Activated CD4-positive, alpha-beta T cell treated with anti-CD3 and anti-CD28 coated beads for 36 hours (primary cell): ENCODE measurements around the gene MMP28. TPM values are rescaled to one million over a fixed set of nuclear protein-coding genes. Genes with fewer than 3 reads are reported as not detected.
A peak's percentile ranks its signal among the peaks of the same experiment; 100 is the strongest.

Experiments used
- ATAC-seq: fragments of 200-7000 bp; cut with Tn5 transposase; one replicate; pipeline ENCODE4 v1.10.0; 2021; ENCODE audit warnings: mild to moderate bottlenecking, moderate library complexity
- CTCF ChIA-PET: fragments of 350-600 bp; sonication (Branson Sonifier 250); formaldehyde crosslinking; loops from one replicate; lab custom pipeline; 2021; ENCODE audit warnings: antibody characterized with exemption; lab: Charles Lee
- POLR2A ChIA-PET: fragments of 350-600 bp; sonication (Branson Sonifier 250); formaldehyde crosslinking; loops from one replicate; lab custom pipeline; 2021; ENCODE audit warnings: antibody characterized with exemption, inconsistent platforms; lab: Charles Lee
- DNase-seq: peaks from one replicate; pipeline ENCODE4 v3.0.0-alpha.2; 2020
- H3K27ac Mint-ChIP-seq: one replicate; pipeline ENCODE4 v1.8.0; 2021; ENCODE audit warnings: mixed read lengths
- H3K27me3 Mint-ChIP-seq: one replicate; pipeline ENCODE4 v1.8.0; 2021; ENCODE audit warnings: mixed read lengths
- H3K36me3 Mint-ChIP-seq: one replicate; pipeline ENCODE4 v1.8.0; 2021; ENCODE audit warnings: low read depth, mixed read lengths
- H3K4me1 Mint-ChIP-seq: one replicate; pipeline ENCODE4 v1.8.0; 2021; ENCODE audit warnings: mixed read lengths
- H3K4me3 Mint-ChIP-seq: one replicate; pipeline ENCODE4 v1.8.0; 2021; ENCODE audit warnings: mild to moderate bottlenecking, moderate library complexity, mixed read lengths
- H3K9me3 Mint-ChIP-seq: one replicate; pipeline ENCODE4 v1.8.0; 2021; ENCODE audit warnings: low read depth, mixed read lengths
- intact Hi-C, 2 experiments: fragments of 100-400 bp; cut with DNase I in 1 of 2; cut with micrococcal nuclease in 1 of 2; formaldehyde crosslinking; loops; one replicate each; pipeline versions ENCODE4 v1.14.2 to v1.15.1; 2022 to 2024; cut with DNase I, micrococcal nuclease
- total RNA-seq, 2 experiments: library from RNA; stranded (reverse); gene quantifications; one replicate each; pipeline ENCODE4 v1.2.3, GENCODE V29; 2021

The MMP28 gene
- total RNA-seq, 2 experiments from 2014 or later: 0.09 TPM; not detected in 1

GRCh38 chr17:35766903-35767510 lies 28.4 kb downstream of the MMP28 start:
- Mint-ChIP-seq H3K27me3 (no peaks in the 10 kb centered on the region), H3K4me1 (peaks cover 9% of the 10 kb centered on the region), H3K9me3 (no peaks in the 10 kb centered on the region), H3K27ac (no peak overlapping the region), H3K4me3 (no peak overlapping the region), H3K36me3 (no peaks in the 10 kb centered on the region)
- ChIA-PET POLR2A (no interaction called here), CTCF (interaction anchor here (0.6 to 1.6 kb wide), 11 partner anchors 8 to 424 kb away, joined by 3 to 5 read pairs (median 4); partner anchors contain the start of genes MMP28 and TAF15)
- intact Hi-C loops: loop anchor here in 1 of 2 experiments (2.0 kb wide), 1 partner anchor 20 kb away; no protein-coding TSS in a partner anchor
- DNase-seq (peak; percentile 49), ATAC-seq (no peak)

- no peak for DNase-seq
- ChIA-PET CTCF (interaction anchor here (0.5 to 1.6 kb wide), 10 partner anchors 10 to 199 kb away, joined by 3 to 5 read pairs (median 4); partner anchors contain the start of genes MMP28 and TAF15), POLR2A (no interaction called here)
- Mint-ChIP-seq H3K9me3 (no peaks in the 10 kb centered on the region), H3K27me3 (no peaks in the 10 kb centered on the region), H3K36me3 (no peaks in the 10 kb centered on the region), H3K4me3 (no peak overlapping the region), H3K4me1 (peaks cover 9% of the 10 kb centered on the region), H3K27ac (no peak overlapping the region)
- ATAC-seq: no peak
- intact Hi-C loops: loop anchor here in 1 of 2 experiments (2.0 kb wide), 1 partner anchor 20 kb away; no protein-coding TSS in a partner anchor
Observed at GRCh38 chr17:35766489-35766877, 29.0 kb downstream of the MMP28 start.

- no peak overlapping the region for H3K27ac Mint-ChIP-seq
- ATAC-seq (no peak), DNase-seq (no peak)
- H3K9me3 Mint-ChIP-seq: no peaks in the 10 kb centered on the region
- intact Hi-C loops: loop anchor here in 1 of 2 experiments (2.0 kb wide), 1 partner anchor 21 kb away; no protein-coding TSS in a partner anchor
- H3K4me3 Mint-ChIP-seq: no peak overlapping the region
- no peaks in the 10 kb centered on the region for H3K36me3 Mint-ChIP-seq
- H3K27me3 Mint-ChIP-seq: no peaks in the 10 kb centered on the region
- POLR2A ChIA-PET: interaction anchor here (3.1 kb wide), 1 partner anchor 44 kb away, joined by 37 read pairs; the partner anchor contains the start of gene TAF15
- CTCF ChIA-PET: interaction anchor here (0.5 to 5.8 kb wide), 8 partner anchors 16 to 199 kb away, joined by 3 to 123 read pairs (median 10); partner anchors contain the start of genes MMP28 and TAF15
- H3K4me1 Mint-ChIP-seq: peaks cover 9% of the 10 kb centered on the region
Observed at GRCh38 chr17:35765756-35766488, 29.5 kb downstream of the MMP28 start.

GRCh38 chr17:35765086-35765710 lies 30.2 kb downstream of the MMP28 start:
- no peaks in the 10 kb centered on the region for H3K36me3 Mint-ChIP-seq
- H3K27me3 Mint-ChIP-seq: no peaks in the 10 kb centered on the region
- POLR2A ChIA-PET: interaction anchor here (3.1 kb wide), 1 partner anchor 44 kb away, joined by 37 read pairs; the partner anchor contains the start of gene TAF15
- DNase-seq: no peak
- peaks cover 9% of the 10 kb centered on the region for H3K4me1 Mint-ChIP-seq
- CTCF ChIA-PET: interaction anchor here (1.0 to 5.8 kb wide), 10 partner anchors 17 to 100 kb away, joined by 3 to 123 read pairs (median 6); partner anchors contain the start of genes MMP28, RASL10B and TAF15
- no peak for ATAC-seq
- intact Hi-C loops: no loop called here
- no peak overlapping the region for H3K27ac Mint-ChIP-seq
- H3K9me3 Mint-ChIP-seq: no peaks in the 10 kb centered on the region
- peak overlapping the region; percentile 80 for H3K4me3 Mint-ChIP-seq

GRCh38 chr17:35764123-35764991 lies 31.1 kb downstream of the MMP28 start:
- no peaks in the 10 kb centered on the region for H3K9me3 Mint-ChIP-seq
- intact Hi-C loops: loop anchor here (1.0 kb wide), 3 partner anchors 40 to 166 kb away; partner anchors contain the start of genes TAF15 (in 2 of the 2) and RDM1 (in 1 of the 2)
- H3K27me3 Mint-ChIP-seq: no peaks in the 10 kb centered on the region
- H3K27ac Mint-ChIP-seq: peak overlapping the region; percentile 70
- POLR2A ChIA-PET: interaction anchor here (0.8 to 3.1 kb wide), 3 partner anchors 31 to 83 kb away, joined by 3 to 37 read pairs (median 3); partner anchors contain the start of genes MMP28 and TAF15
- DNase-seq (peak; percentile 93), ATAC-seq (peak; percentile 95)
- no peaks in the 10 kb centered on the region for H3K36me3 Mint-ChIP-seq
- CTCF ChIA-PET: interaction anchor here (0.6 to 5.8 kb wide), 53 partner anchors 9 to 741 kb away, joined by 3 to 123 read pairs (median 4); partner anchors contain the start of genes MMP28, PEX12, RASL10B and SLFN11
- peaks cover 9% of the 10 kb centered on the region for H3K4me1 Mint-ChIP-seq
- H3K4me3 Mint-ChIP-seq: peak overlapping the region; percentile 80

- DNase-seq (no peak), ATAC-seq (no peak)
- no peaks in the 10 kb centered on the region for H3K9me3 Mint-ChIP-seq
- POLR2A ChIA-PET: interaction anchor here (0.8 to 3.1 kb wide), 4 partner anchors 31 to 84 kb away, joined by 3 to 37 read pairs (median 4); partner anchors contain the start of genes MMP28 and TAF15
- peaks cover 9% of the 10 kb centered on the region for H3K4me1 Mint-ChIP-seq
- peak overlapping the region; percentile 47 for H3K4me3 Mint-ChIP-seq
- intact Hi-C loops: loop anchor here (1.0 kb wide), 3 partner anchors 41 to 167 kb away; partner anchors contain the start of genes TAF15 (in 2 of the 2) and RDM1 (in 1 of the 2)
- CTCF ChIA-PET: interaction anchor here (0.5 to 5.8 kb wide), 50 partner anchors 10 to 741 kb away, joined by 3 to 123 read pairs (median 4); partner anchors contain the start of genes MMP28, PEX12, RASL10B and SLFN11
- H3K36me3 Mint-ChIP-seq: no peaks in the 10 kb centered on the region
- H3K27ac Mint-ChIP-seq: no peak overlapping the region
- no peaks in the 10 kb centered on the region for H3K27me3 Mint-ChIP-seq
Observed at GRCh38 chr17:35763767-35764122, 31.7 kb downstream of the MMP28 start.

- intact Hi-C loops: no loop called here
- DNase-seq (no peak), ATAC-seq (no peak)
- ChIA-PET CTCF (interaction anchor here (0.6 to 5.8 kb wide), 4 partner anchors 22 to 148 kb away, joined by 3 to 123 read pairs (median 5); partner anchors contain the start of gene TAF15), POLR2A (no interaction called here)
- no peaks in the 10 kb centered on the region for H3K36me3 Mint-ChIP-seq
- no peaks in the 10 kb centered on the region for H3K9me3 Mint-ChIP-seq
- peaks cover 9% of the 10 kb centered on the region for H3K4me1 Mint-ChIP-seq
- no peak overlapping the region for H3K27ac Mint-ChIP-seq
- no peaks in the 10 kb centered on the region for H3K27me3 Mint-ChIP-seq
- H3K4me3 Mint-ChIP-seq: no peak overlapping the region
Observed at GRCh38 chr17:35761601-35762000, 33.8 kb downstream of the MMP28 start.

- H3K27ac Mint-ChIP-seq: no peak within 1 kb of the TSS
- H3K9me3 Mint-ChIP-seq: no peaks in the 10 kb centered on the region
- H3K4me1 Mint-ChIP-seq: peaks cover 9% of the 10 kb centered on the region
- ChIA-PET POLR2A (interaction anchor here (0.7 kb wide), 1 partner anchor 119 kb away, joined by 3 read pairs; no protein-coding TSS in a partner anchor), CTCF (interaction anchor here (0.6 to 5.8 kb wide), 5 partner anchors 13 to 162 kb away, joined by 3 to 123 read pairs (median 3); partner anchors contain the start of gene TAF15)
- no peak within 1 kb of the TSS for H3K4me3 Mint-ChIP-seq
- H3K27me3 Mint-ChIP-seq: no peaks in the 10 kb centered on the region
- no peak for ATAC-seq
- DNase-seq: no peak
- no peaks in the 10 kb centered on the region for H3K36me3 Mint-ChIP-seq
- intact Hi-C loops: no loop called here
Observed at GRCh38 chr17:35760587-35760986, 34.9 kb downstream of the MMP28 start, which contains the start of gene C17orf50. TSS of gene C17orf50 (plus strand) at chr17:35760887. CDS start at chr17:35760942, 55 bp downstream.

GRCh38 chr17:35757243-35757642 lies 38.2 kb downstream of the MMP28 start:
- DNase-seq: no peak
- intact Hi-C loops: no loop called here
- ChIA-PET POLR2A (no interaction called here), CTCF (interaction anchor here (0.9 to 1.7 kb wide), 5 partner anchors 10 to 143 kb away, joined by 3 to 6 read pairs (median 4); partner anchors contain the start of gene TAF15)
- H3K36me3 Mint-ChIP-seq: no peaks in the 10 kb centered on the region
- ATAC-seq: no peak
- H3K4me3 Mint-ChIP-seq: no peak overlapping the region
- H3K4me1 Mint-ChIP-seq: no peaks in the 10 kb centered on the region
- no peaks in the 10 kb centered on the region for H3K27me3 Mint-ChIP-seq
- no peak overlapping the region for H3K27ac Mint-ChIP-seq
- no peaks in the 10 kb centered on the region for H3K9me3 Mint-ChIP-seq
